Mesenchymal stem cell (in vitro differentiated cells and primary cell): Measurements from ENCODE around the gene BRWD1.

Experiments used
- DNase-seq: peaks from one replicate; pipeline ENCODE4 v3.0.0-alpha.2; 2013
- H2AFZ ChIP-seq: one replicate; pipeline ENCODE4 v1.6.1; 2013; ENCODE audit warnings: low read depth, mild to moderate bottlenecking, control low read depth, inconsistent platforms, low read length, moderate library complexity
- H2AK5ac ChIP-seq: 2 replicates; pipeline ENCODE4 v1.6.1; 2013; ENCODE audit warnings: low read length, moderate library complexity, mild to moderate bottlenecking, inconsistent platforms; ENCODE audit not compliant: severe bottlenecking
- H2BK120ac ChIP-seq: one replicate; pipeline ENCODE4 v1.6.1; 2013; ENCODE audit warnings: low read depth, mild to moderate bottlenecking, inconsistent platforms, low read length, moderate library complexity
- H2BK12ac ChIP-seq, 2 experiments: one replicate each; pipeline ENCODE4 v1.6.1; 2013; ENCODE audit warnings: inconsistent platforms in 2 of 2, low read length in 2 of 2, mild to moderate bottlenecking in 2 of 2, moderate library complexity in 2 of 2, control low read depth in 1 of 2
- H2BK15ac ChIP-seq: one replicate; pipeline ENCODE4 v1.6.1; 2013; ENCODE audit warnings: mild to moderate bottlenecking, low read depth, inconsistent platforms; ENCODE audit not compliant: poor library complexity, severe bottlenecking
- H2BK5ac ChIP-seq: 2 replicates; pipeline ENCODE4 v1.6.1; 2013; ENCODE audit warnings: low read depth, mild to moderate bottlenecking, low read length, control low read depth, inconsistent platforms; ENCODE audit not compliant: poor library complexity, severe bottlenecking
- H3K14ac ChIP-seq, 2 experiments: one replicate each; pipeline ENCODE4 v1.6.1; 2013; ENCODE audit warnings: inconsistent platforms in 2 of 2, low read length in 2 of 2, control low read depth in 1 of 2, mild to moderate bottlenecking in 1 of 2, moderate library complexity in 1 of 2
- H3K18ac ChIP-seq, 2 experiments: one replicate each; pipeline ENCODE4 v1.6.1; 2013; ENCODE audit warnings: inconsistent platforms in 2 of 2, low read length in 2 of 2, control low read depth in 1 of 2, low read depth in 1 of 2, mild to moderate bottlenecking in 1 of 2
- H3K23ac ChIP-seq, 2 experiments: one replicate each; pipeline ENCODE4 v1.6.1; 2013; ENCODE audit warnings: inconsistent platforms in 2 of 2, low read length in 2 of 2, mild to moderate bottlenecking in 2 of 2, moderate library complexity in 2 of 2, control low read depth in 1 of 2
- H3K27ac ChIP-seq: 2 replicates; pipeline ENCODE4 v1.5.1; 2013; ENCODE audit warnings: mild to moderate bottlenecking, moderate library complexity, low read length, control low read depth, inconsistent platforms; ENCODE audit not compliant: poor library complexity, severe bottlenecking
- H3K27me3 ChIP-seq, 2 experiments: 2 replicates each; pipeline versions ENCODE4 v1.6.1 to v1.7.0; 2013; ENCODE audit warnings: low read length in 2 of 2, mild to moderate bottlenecking in 2 of 2, moderate library complexity in 2 of 2, control low read depth in 1 of 2, inconsistent platforms in 1 of 2; ENCODE audit not compliant: control insufficient read depth in 1 of 2, insufficient read depth in 1 of 2
- H3K36me3 ChIP-seq, 2 experiments: 2 replicates each; pipeline versions ENCODE4 v1.6.1 to v1.7.0; 2013; ENCODE audit warnings: low read length in 2 of 2, control low read depth in 1 of 2, inconsistent platforms in 1 of 2, low read depth in 1 of 2, mild to moderate bottlenecking in 1 of 2; ENCODE audit not compliant: insufficient read depth in 2 of 2, control insufficient read depth in 1 of 2
- H3K4ac ChIP-seq, 2 experiments: one replicate each; pipeline ENCODE4 v1.6.1; 2013; ENCODE audit warnings: inconsistent platforms in 2 of 2, low read length in 2 of 2, mild to moderate bottlenecking in 2 of 2, moderate library complexity in 2 of 2, control low read depth in 1 of 2, low read depth in 1 of 2
- H3K4me1 ChIP-seq: 2 replicates; pipeline ENCODE4 v1.6.1; 2013; ENCODE audit warnings: low read depth, low read length, control low read depth; ENCODE audit not compliant: control insufficient read depth, insufficient read depth
- H3K4me2 ChIP-seq: 2 replicates; pipeline ENCODE4 v1.6.1; 2013; ENCODE audit warnings: low read length, mild to moderate bottlenecking, inconsistent platforms; ENCODE audit not compliant: poor library complexity, severe bottlenecking
- H3K4me3 ChIP-seq, 2 experiments: 2 replicates each; pipeline versions ENCODE4 v1.5.1 to v1.7.0; 2013; ENCODE audit warnings: low read length in 2 of 2, mild to moderate bottlenecking in 2 of 2, control low read depth in 1 of 2, low read depth in 1 of 2; ENCODE audit not compliant: insufficient read depth in 1 of 2
- H3K79me1 ChIP-seq: replicated peaks from 2 replicates; pipeline ENCODE4 v1.6.1; 2013; ENCODE audit warnings: mild to moderate bottlenecking, control low read depth, low read length, inconsistent platforms; ENCODE audit not compliant: poor library complexity, severe bottlenecking
- H3K9ac ChIP-seq: 2 replicates; pipeline ENCODE4 v1.7.0; 2013; ENCODE audit warnings: mild to moderate bottlenecking, low read length, moderate library complexity
- H3K9me3 ChIP-seq: 2 replicates; pipeline ENCODE4 v1.7.0; 2013; ENCODE audit warnings: mild to moderate bottlenecking, low read length; ENCODE audit not compliant: control insufficient read depth
- H4K8ac ChIP-seq: one replicate; pipeline ENCODE4 v1.6.1; 2013; ENCODE audit warnings: inconsistent platforms, mild to moderate bottlenecking, low read length, moderate library complexity
- H4K91ac ChIP-seq: one replicate; pipeline ENCODE4 v1.6.1; 2013; ENCODE audit warnings: mild to moderate bottlenecking, low read length, inconsistent platforms
- WGBS: methylation state at CpG from one replicate; pipeline ENCODE4 v1.1.7; 2013; ENCODE audit warnings: mixed read lengths; 5-methylcytosine and 5-hydroxymethylcytosine counted together

The BRWD1 gene

GRCh38 chr21:39251326-39251725 is 62.1 kb downstream of the BRWD1 start:
- no peak overlapping the region for H2AFZ ChIP-seq
- 96% methylated on average over 2 of the region's 3 CpGs for WGBS
- H3K4me3 ChIP-seq, result no peak overlapping the region
- peak; percentile 4 for DNase-seq
- H4K91ac ChIP-seq, result no peak overlapping the region
- no peak overlapping the region for H2AK5ac ChIP-seq
- H3K14ac ChIP-seq, result no peak overlapping the region
- no peak overlapping the region for H3K9ac ChIP-seq
- H3K79me1 ChIP-seq, result peaks cover 13% of the 10 kb centered on the region
- no peak overlapping the region for H3K27ac ChIP-seq
- H3K9me3 ChIP-seq, result no peaks in the 10 kb centered on the region
- H3K36me3 ChIP-seq, result peaks cover 11 to 90% of the 10 kb centered on the region in 2 experiments
- no peak overlapping the region for H3K23ac ChIP-seq
- no peak overlapping the region for H3K4me2 ChIP-seq
- H2BK12ac ChIP-seq, result no peak overlapping the region
- H3K18ac ChIP-seq, result no peak overlapping the region
- H3K27me3 ChIP-seq, result no peaks in the 10 kb centered on the region
- H3K4me1 ChIP-seq, result no peaks in the 10 kb centered on the region
- H3K4ac ChIP-seq, result no peak overlapping the region
- no peak overlapping the region for H4K8ac ChIP-seq
- no peak overlapping the region for H2BK15ac ChIP-seq
- no peak overlapping the region for H2BK120ac ChIP-seq
- no peak overlapping the region for H2BK5ac ChIP-seq

- H3K9ac ChIP-seq, result no peak overlapping the region
- no peaks in the 10 kb centered on the region for H3K9me3 ChIP-seq
- no peak overlapping the region for H2AFZ ChIP-seq
- no peaks in the 10 kb centered on the region for H3K27me3 ChIP-seq
- no peak overlapping the region for H3K4me2 ChIP-seq
- no peak overlapping the region for H2AK5ac ChIP-seq
- no peak overlapping the region for H3K23ac ChIP-seq
- no peaks in the 10 kb centered on the region for H3K4me1 ChIP-seq
- H2BK15ac ChIP-seq, result no peak overlapping the region
- H3K4ac ChIP-seq, result no peak overlapping the region
- H3K36me3 ChIP-seq, result peaks cover 16 to 84% of the 10 kb centered on the region in 2 experiments
- H3K27ac ChIP-seq, result no peak overlapping the region
- WGBS, result 83% methylated on average over 1 of the region's 1 CpG
- H2BK12ac ChIP-seq, result no peak overlapping the region
- H3K79me1 ChIP-seq, result peaks cover 22% of the 10 kb centered on the region
- H3K4me3 ChIP-seq, result no peak overlapping the region
- H3K18ac ChIP-seq, result no peak overlapping the region
- no peak overlapping the region for H4K91ac ChIP-seq
- H2BK5ac ChIP-seq, result no peak overlapping the region
- H4K8ac ChIP-seq, result no peak overlapping the region
- no peak for DNase-seq
- no peak overlapping the region for H3K14ac ChIP-seq
- no peak overlapping the region for H2BK120ac ChIP-seq
Measured at GRCh38 chr21:39238275-39238674, 75.2 kb downstream of the BRWD1 start.

- H2BK12ac ChIP-seq, result no peak overlapping the region
- no peaks in the 10 kb centered on the region for H3K4me1 ChIP-seq
- peaks cover 19 to 87% of the 10 kb centered on the region in 2 experiments for H3K36me3 ChIP-seq
- no peak overlapping the region for H3K27ac ChIP-seq
- H2BK15ac ChIP-seq, result no peak overlapping the region
- H2AFZ ChIP-seq, result no peak overlapping the region
- H2AK5ac ChIP-seq, result no peak overlapping the region
- H3K4me2 ChIP-seq, result no peak overlapping the region
- no peak overlapping the region for H2BK120ac ChIP-seq
- no peak overlapping the region for H3K18ac ChIP-seq
- no peaks in the 10 kb centered on the region for H3K9me3 ChIP-seq
- H3K79me1 ChIP-seq, result peaks cover 32% of the 10 kb centered on the region
- H3K23ac ChIP-seq, result no peak overlapping the region
- H3K4me3 ChIP-seq, result no peak overlapping the region
- 92% methylated on average over 3 of the region's 3 CpGs for WGBS
- no peaks in the 10 kb centered on the region for H3K27me3 ChIP-seq
- no peak overlapping the region for H2BK5ac ChIP-seq
- no peak overlapping the region for H4K91ac ChIP-seq
- H3K14ac ChIP-seq, result no peak overlapping the region
- DNase-seq, result no peak
- H4K8ac ChIP-seq, result no peak overlapping the region
- no peak overlapping the region for H3K4ac ChIP-seq
- H3K9ac ChIP-seq, result no peak overlapping the region
Measured at GRCh38 chr21:39232861-39233291, 80.6 kb downstream of the BRWD1 start.

- DNase-seq, result no peak
- Histone ChIP-seq H2BK12ac (no peak overlapping the region), H3K36me3 (peaks cover 16 to 90% of the 10 kb centered on the region in 2 experiments), H2BK5ac (no peak overlapping the region), H3K9ac (no peak overlapping the region), H3K4me3 (no peak overlapping the region), H3K23ac (no peak overlapping the region), H3K27me3 (no peaks in the 10 kb centered on the region), H2BK120ac (no peak overlapping the region), H2BK15ac (no peak overlapping the region), H3K27ac (no peak overlapping the region), H3K18ac (no peak overlapping the region), H3K79me1 (peaks cover 15% of the 10 kb centered on the region), H2AK5ac (no peak overlapping the region), H3K4me1 (no peaks in the 10 kb centered on the region), H2AFZ (no peak overlapping the region), H4K91ac (no peak overlapping the region), H3K4me2 (no peak overlapping the region), H3K14ac (no peak overlapping the region), H3K4ac (no peak overlapping the region), H3K9me3 (no peaks in the 10 kb centered on the region), H4K8ac (no peak overlapping the region)
- WGBS, result 100% methylated on average over 1 of the region's 3 CpGs
Measured at GRCh38 chr21:39224930-39225329, 88.5 kb downstream of the BRWD1 start.
